NCI-H146 treated with DMSO at 0.1 percent for 48 hours (cell line): ENCODE measurements around the gene KNCN.

Experiments
- DNase-seq: peaks from one replicate; lab custom pipeline; 2025; ENCODE audit not compliant: unreplicated experiment; lab: John Stamatoyannopoulos, UW

The KNCN gene

DNA sequence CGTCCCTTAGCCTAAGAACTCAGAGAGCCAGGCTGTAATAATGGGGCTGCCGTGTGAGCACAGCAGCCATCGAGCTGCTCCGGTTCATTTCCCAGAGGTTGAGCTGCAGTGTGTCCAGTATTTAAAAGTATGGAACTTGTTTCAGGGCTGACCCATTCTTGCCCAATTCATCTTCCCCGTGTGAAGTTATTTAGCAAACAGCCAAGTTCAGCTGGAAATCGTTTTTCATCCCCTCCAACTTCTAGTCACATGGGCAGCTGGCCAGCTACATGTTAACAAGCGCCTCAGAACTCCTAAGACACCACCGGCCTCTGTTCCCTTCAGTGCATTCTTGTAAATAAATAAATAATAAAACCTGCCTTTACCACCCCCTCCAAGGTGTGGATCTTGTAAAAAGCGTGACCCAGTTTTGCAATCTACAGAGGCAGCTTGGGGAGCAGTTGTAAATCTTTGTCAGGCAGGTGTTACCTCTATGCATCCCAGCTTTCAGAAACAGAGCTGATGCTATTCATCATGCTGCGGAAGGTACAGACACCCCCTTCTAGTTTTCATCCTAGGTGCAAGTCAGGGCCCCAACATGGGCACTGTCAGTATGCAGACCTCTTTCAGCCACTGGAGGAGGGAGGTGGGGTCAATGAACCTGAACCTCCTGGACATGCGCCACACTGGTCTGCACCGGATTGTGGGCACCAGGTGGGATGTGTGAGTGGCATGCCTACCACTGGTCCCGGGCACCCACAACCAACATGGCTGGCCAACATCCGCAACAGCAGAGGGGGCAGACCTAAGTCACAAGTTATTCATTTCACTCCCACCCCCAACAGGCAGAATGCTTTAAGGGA lies 18.7 kb upstream of the KNCN start:
- DNase-seq = no peak

- no peak for DNase-seq
Measured at GRCh38 chr1:46569116-46569515, 17.7 kb upstream of the KNCN start.

- no peak for DNase-seq
Measured at GRCh38 chr1:46568461-46568891, 17.0 kb upstream of the KNCN start.

DNA sequence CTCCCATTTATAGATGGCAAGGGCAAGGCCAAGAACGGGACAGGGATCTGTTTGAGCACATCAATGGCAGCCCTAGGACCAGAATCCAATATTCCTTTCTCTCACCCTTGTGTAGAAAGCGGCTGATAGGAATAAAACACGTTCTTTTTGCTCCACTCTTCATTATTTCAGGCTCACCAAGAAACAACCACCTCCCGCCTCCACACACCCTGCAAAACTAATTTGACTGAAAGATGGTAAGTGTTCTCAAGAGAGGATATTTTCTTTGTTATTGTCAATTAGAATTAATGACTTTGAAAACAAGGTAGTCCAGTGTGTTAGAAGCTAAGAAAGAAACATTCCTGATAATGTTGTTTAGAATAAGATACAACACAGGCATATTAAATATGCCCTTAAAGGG lies 11.9 kb upstream of the KNCN start:
- DNase-seq = no peak

DNA sequence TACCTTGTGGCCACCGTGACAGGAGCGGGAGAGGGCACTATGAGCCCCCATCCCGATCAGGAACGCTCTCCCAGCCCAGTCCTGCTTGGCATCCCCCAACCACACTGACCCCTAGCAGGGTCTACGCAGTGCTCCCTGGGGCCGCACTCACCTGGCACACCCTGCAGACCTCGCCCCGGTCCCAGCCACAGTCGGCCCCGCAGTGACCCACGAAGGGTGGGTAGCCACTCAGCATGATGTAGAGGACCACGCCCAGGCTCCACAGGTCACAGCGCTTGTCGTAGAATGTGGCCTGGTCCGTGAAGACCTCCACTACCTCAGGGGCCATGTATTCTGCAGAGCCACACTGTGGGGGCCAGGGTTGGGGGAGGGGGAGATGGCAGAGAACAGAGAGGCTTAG lies 11.1 kb upstream of the KNCN start:
- no peak for DNase-seq

- DNase-seq = no peak
Measured at GRCh38 chr1:46558966-46559365, 7.5 kb upstream of the KNCN start.

GRCh38 chr1:46558141-46558963 lies 6.9 kb upstream of the KNCN start:
- DNase-seq = no peak

- no peak for DNase-seq
Measured at GRCh38 chr1:46557403-46557802, 6.0 kb upstream of the KNCN start.

DNA sequence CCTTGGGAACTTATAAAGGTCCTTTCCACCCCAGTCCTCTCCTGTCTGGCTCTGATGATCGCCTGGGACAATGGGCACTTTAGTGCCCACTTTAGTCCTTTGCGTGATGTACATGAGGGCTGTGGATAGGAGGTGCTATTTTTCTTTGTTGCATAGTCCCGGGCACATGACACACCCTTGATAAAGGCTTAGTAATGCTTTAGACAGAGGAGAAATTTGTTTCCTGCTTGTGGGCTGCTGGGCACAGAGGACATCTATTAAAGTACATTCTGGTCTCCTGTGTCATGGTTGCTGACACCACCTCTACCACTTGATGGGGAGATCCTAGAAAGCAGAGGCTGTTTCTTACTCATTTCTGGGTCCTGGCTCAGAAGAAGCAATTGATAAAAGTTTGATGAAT lies 5.4 kb upstream of the KNCN start:
- no peak for DNase-seq

DNA sequence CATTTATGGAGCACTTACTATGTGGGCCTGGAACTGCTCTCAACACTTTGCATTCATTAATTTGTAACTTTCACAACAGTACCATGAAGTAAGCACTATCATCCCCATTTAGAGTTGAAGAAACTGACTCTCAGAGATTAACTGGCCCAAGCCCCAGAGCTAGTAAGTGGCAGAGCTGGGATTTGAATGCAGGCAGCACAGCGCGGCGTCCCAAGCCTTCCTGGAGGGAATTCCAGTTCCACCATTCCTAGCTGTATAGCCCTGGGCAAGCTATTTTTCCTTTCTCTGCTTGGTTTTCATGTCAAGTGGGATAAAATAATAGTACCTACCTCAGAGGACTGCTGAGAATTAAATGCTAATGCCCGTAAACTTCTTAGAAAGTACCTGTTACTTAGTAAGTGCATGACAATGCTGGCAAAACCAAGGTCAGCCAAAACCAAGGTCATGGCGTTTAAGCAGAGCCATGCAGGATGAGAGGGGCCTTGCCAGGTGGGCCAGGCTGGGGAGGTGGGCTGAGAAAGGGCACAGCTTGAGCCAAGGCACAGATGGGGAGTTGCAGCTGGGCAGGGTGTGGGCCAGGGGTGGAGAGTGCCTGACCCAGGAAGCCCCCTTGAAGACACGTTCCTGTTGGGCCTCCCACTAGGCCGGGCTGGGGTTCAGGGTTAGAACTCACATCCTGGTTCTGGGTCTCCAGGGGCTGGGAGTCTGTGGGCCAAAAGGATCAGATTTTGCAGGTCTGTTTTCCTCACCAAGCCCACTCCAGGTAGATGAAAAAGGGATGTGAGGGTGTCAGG lies 4.6 kb upstream of the KNCN start:
- no peak for DNase-seq

- no peak for DNase-seq
Measured at GRCh38 chr1:46554597-46555381, 3.3 kb upstream of the KNCN start.

GRCh38 chr1:46554236-46554596 lies 2.8 kb upstream of the KNCN start:
- no peak for DNase-seq

GRCh38 chr1:46553506-46553905 lies 2.1 kb upstream of the KNCN start:
- no peak for DNase-seq

DNA sequence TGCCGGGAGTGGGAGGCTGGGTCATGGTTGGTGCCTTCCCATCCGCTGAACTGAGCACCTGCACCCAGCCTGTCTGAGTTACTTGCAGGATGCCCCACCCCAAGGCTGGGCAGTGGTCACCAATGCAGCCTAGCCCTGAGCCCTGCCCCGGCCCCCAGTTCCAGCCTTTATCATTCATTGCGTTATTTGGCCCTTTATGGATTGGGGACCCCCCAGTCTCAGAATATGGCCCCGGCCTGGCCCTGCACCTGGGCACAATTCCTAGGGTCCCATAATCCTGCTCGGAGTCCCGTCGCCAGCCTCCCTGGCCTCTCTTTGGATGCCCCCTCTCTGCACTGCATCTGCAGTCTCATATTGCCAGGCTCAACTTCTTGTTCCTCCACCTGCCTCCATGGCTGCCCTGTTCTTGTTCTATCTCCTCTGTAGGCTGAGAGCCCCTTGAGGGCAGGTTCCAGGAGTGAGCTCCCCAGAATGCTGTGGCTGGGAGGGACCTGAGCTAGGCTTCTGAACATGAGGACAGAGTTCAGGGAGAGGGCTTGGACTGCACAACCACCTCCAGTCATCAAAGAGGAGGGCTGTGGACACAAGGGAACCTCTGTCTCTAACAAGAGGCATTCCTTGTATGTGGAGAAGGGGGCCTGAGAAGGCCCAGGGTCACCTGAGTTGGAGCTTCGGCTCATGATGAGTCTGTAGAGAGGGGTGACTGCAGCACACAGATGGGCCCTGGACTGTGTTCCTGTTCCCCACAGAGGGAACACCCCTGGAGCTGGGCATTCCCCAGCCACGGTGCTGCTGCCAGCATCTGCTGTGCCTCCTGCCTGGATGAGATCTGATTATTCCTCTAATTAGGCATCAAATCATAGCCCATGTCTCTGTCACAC lies 1.1 kb upstream of the KNCN start:
- no peak for DNase-seq

DNA sequence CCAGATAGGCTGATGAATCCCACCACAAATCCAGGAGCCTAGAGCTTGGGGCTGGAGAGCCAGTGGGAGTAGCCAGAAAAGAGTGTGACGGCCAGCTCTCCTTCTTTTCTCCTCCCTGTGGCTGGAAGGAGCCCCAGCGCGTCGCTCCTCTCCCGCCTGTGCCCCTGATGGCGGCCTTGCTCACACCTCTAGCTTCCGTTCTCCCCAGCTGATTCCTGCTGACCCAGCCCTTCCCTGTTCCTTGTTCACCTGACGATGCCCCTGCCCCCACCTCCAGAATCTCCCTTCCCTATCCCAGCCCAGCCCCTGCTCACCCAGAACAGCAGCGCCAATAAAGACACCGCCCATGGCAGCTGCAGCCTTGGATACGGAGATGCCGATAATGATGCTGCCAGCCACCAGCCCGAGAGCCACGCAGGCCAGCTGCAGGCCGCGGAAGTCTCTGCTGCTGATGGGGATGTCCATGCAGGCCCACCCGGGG lies 656 bp downstream of the KNCN start:
- peak; percentile 57 for DNase-seq

- DNase-seq = peak; percentile 32
Measured at GRCh38 chr1:46549697-46550681, 1.5 kb downstream of the KNCN start.

- DNase-seq = no peak
Measured at GRCh38 chr1:46547481-46548383, 3.7 kb downstream of the KNCN start.
